ENCODE data around the gene RAB5IF.
"Not testable (repeated sequence)": the region's sequence is repeated elsewhere in the genome, so short reads cannot be mapped to it uniquely, and the experiment has no call there.

Gene RAB5IF

DNA sequence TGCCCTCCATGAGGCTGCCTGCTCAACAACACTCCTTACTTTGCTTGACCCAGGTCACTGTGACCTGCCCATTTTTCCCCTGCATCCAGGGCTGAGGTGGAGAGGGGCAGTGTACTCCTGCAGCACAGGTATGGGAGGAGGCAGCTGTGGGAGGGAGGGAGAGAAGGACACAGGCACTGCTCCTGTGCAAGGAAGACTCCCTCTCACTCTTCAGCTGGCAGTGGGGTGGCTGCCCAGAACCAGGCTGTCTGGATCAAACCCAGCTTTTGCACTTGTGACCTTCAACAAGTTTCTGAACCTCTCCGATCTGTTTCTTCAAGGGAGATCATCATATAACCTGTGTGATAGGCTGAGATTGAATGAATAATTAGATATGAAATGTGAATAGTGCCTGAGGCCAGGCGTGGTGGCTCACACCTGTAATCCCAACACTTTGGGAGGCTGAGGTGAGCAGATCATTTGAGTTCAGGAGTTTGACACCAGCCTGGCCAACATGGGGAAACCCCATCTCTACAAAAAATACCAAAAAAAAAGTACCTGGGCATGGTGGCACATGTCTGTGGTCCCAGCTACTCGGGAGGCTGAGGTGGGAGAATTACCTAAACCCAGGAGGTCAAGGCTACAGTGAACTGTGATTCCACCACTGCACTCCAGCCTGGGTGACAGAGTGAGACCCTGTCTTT, 18.1 kb upstream of the RAB5IF start:
- no peak for DNase-seq

DNA sequence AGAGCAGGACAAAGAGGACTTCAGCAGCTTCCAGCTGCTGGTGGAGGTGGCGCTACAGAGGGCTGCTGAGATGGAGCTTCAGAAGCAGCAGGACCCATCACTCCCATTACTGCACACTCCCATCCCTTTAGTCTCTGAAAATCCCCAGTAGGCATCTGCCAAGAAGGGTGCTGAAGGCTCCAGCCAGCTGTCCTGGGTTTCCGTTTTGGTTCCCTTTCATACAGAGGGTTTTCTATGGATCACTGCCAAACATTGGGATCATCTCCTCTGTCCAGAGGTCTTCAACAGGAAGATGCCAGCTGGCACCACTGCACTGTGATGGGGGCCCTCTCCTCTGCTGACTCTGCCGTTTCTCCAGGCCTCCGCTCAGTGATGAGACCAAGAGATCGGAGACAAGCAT, 14.3 kb upstream of the RAB5IF start:
- DNase-seq, result no peak

DNA sequence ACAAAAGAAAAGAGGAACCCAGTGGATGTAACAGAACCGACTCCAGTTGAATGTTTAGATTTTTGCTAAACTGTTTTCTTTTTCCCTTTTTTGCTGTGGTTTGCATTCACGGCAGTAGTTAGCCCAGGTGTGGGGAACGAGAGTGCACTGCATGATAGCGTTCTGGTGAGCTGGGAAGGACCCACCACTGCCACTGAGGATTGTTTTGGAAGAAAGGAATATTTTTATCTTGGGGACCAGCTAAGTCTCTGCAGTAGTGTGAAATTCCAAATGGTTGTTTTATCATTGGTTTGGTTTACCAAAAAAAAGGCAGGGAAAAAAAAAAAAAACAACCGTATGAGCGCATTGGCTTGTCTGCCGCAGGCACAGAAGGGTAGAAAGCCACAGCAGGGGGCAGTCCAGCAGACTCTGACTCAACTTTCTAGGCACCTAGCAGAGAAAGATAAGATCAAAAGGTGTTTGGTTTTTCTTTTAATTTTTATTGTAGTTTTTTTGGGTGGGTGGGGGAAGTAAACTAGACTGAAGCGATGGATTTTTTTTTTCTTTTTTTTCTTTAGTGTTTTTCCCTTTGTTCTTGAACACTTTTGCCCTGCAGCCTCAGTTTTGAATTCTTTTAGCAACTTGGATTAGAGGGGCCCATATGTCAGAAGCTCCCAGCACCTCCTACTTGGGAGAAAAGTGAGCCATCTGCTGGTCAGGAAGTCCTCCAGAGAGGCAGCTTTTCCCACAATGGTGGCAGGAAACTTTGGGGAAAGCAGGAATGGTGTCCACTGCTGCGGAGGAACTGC, 13.5 kb upstream of the RAB5IF start:
- DNase-seq, result no peak

DNA sequence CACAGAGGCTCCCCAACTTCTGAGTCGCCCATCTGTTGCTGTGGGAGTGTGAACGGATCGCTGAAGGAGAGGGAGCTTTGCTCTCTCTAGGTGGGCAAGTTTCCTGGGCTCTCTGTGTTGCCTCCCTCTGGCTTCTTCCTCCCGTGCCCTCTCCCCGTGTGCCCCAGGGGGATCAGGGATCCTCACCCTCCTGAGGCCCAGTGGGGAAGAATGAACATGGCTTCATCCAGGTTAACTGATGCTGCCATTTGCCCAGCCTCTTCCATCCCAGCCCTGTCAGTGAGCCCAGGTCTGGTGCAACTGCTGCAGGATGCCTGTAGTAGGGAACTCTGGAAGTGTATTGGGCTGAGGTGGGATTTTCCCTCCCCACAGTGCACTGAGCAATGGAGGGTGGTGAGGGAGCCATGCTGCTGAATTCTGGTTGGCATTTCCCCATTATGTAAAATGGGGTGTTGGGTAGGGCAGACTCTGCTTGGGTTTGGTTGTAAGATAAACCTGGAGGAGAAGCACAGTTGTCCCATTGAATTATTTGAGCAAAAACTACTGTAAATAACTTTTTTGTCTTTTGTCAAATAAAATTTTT, 12.1 kb upstream of the RAB5IF start:
- no peak for DNase-seq

DNA sequence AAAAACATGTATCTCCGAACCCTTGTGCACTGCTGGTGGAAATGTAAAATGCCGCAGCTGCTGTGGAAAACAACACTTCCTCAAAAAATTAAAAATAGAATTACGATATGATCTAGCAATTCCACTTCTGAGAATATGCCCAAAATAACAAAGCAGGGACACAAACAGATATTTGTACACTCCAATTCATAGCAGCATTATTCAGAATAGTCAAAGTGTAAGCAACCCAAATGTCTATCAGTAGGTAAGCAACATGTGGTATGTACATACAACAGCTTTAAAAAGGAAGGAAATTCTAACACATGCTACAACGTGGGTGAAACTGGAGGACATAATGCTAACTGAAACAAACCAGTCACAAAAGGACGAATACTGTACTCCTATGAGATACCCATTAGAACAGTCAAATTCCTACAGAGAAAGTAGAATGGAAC, 5.7 kb upstream of the RAB5IF start:
- no peak for DNase-seq

DNA sequence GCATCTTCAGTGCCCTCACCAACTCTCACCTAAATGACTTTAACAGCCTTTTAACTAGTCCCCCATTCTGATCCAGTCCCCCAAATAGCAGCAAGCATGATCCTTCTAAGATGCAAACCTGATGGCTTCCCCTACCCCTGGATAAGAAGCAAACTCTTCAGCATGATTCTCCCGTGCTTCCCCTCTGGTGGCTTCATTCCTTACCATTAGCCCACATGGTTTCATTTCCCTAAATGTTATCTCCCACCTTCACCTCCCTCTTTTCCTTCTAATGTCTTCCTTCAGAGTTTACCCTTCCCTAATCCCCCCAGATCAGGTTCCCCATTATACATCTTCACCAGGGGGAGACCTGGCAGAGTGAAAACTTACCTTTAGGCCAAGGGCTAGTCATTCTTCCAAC, 4.0 kb upstream of the RAB5IF start:
- no peak for DNase-seq

DNA sequence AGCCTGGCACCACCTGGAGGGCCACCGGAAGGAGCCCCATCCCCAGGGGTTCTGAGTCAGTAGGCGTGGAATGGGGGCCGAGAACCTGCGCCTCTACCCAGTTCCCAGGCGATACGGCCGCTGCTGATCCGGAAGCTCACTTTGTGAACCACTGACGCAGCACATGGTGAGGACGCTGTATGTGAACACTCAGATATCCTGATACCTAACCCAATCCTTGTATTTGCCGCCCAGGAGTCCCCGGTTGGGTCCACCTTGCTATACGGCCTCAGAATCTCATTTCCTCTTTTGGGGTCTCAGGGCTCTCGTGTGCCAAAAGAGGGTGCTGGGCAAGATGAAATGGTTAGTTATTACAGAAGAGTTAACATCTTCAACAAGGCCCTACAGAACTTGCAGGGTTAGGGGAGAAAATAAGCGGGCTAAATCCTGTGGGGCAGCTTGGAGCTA, 604 bp upstream of the RAB5IF start:
- peak; percentile 23 for DNase-seq

DNA sequence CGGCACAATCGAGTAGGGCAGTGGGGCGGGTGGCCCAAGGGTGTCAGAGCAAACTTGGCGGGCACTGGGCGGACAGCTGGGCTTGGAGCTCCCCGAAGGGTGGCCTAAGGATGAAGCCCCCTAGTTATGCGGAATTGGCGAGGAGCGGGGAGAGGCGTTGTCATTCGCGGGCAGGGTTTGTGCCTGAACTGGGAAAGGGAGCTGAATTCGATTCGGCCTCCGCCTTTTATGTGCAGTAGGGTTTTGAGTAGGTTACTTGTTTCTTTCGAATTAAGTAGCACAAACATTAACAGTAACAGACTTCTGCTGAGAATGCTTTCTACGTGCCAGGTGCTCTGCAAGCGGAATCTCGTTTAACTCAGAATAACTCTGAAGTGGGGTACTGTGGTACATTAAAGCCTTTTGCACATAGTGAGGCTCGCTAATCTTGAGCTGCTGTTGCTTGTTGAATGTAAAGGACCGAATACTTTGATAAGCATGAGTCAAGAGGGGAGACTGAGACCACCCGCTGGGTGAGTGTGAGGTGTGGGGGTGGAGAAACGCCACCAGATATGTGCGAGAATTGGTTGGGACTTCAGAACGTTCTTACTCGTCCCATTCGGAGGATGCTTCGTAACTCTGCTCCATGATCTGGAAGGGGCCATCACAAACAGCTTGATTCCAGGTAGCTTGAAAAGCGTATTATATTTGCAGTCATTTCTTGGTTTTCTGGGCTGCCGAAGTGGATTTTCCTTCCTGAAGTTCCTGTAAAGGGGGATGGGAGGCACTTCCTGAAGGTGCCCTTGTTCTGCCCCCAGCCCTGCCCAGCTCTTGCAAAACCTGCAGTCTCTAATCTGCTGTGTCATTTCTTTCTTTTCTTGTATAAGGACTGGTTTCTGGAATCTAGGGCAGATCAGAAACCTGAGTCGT, 833 bp downstream of the RAB5IF start:
- DNase-seq, result no peak

DNA sequence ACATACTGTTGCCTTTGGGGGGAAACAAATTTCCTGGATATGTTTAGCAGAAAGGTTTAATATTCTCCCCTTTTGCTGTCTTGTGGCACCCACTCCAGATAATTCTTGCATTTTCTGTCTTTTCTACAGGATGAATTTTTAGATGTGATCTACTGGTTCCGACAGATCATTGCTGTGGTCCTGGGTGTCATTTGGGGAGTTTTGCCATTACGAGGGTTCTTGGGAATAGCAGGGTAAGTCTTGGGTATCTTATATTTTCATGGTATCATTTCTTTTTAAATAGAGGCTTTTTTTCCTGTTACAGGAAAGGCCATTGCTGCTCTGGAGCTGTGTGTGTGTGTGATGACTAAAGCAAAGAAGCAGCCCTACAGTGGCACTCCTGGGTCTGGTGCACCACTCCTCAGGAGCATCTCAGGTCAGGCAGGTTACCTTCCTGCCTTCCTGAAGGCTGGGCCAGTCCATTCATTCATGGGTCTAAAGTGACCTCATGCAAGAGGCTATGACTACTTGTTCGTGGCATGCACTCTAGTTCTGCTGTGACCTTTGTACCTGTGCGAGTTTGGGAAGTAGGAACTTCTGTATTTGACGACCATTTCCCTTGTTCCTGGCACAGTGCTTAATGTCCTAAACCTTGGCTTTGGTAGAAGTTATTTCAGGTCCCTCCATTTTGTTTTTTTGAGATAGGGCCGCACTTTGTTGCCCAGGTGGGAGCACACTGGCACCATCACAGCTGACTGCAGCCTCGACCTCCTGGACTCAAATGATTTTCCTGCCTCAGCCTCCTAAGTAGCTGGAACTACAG, 2.2 kb downstream of the RAB5IF start:
- no peak for DNase-seq

DNA sequence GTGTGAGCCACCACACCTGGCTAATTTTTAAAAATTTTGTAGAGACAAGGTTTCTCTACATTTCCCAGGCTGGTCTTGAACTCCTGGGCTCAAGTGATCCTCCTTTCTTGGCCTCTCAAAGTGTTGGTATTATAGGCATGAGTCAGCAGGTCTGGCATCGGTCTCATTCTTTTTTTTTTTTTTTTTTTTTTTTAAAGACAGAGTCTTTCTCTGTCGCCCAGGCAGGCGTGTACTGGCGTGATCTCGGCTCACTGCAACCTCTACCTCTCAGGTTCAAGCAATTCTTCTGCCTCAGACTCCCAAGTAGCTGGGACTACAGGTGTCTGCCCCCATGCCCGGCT, 2.8 kb downstream of the RAB5IF start:
- DNase-seq, result not testable (repeated sequence)

DNA sequence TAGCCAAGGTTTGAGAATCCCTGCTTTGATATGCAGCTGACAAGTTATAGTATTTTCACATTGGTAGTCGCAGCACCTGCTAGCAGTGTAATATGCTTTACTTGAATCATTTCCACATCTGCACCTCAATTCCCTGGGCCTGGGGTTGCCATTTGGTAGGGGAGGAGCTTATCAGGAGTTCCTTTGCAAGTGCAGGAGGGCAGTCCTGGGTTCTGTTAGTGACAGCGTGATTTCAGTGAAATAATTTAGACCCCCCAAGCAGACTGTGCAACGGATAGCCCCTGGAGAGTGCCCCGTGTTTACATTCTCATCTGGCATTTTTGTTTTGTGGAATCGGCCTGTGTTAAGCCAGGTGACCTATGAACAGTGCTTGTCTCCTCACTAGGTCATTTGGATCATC, 6.0 kb downstream of the RAB5IF start:
- DNase-seq, result no peak

DNA sequence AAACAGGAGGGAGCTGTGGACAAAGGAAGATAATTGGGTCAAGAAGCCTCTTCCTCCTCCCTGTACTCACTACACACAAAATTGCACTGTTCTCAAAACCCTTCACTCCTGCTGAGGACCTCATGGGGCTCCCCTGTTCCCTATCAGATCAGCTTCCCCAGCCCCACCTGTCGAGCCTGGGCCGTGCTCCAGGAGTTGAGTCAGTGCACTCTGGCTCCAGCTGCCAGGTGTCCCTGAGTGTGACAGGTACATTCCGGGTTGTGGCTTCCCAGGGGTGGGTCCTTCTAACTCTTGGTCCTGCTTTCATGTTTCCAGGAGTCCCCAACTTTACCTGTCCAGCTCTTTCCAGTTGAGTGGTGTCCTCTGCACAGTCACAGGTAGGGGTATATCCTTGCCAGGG, 8.4 kb downstream of the RAB5IF start:
- peak; percentile 9 for DNase-seq

DNA sequence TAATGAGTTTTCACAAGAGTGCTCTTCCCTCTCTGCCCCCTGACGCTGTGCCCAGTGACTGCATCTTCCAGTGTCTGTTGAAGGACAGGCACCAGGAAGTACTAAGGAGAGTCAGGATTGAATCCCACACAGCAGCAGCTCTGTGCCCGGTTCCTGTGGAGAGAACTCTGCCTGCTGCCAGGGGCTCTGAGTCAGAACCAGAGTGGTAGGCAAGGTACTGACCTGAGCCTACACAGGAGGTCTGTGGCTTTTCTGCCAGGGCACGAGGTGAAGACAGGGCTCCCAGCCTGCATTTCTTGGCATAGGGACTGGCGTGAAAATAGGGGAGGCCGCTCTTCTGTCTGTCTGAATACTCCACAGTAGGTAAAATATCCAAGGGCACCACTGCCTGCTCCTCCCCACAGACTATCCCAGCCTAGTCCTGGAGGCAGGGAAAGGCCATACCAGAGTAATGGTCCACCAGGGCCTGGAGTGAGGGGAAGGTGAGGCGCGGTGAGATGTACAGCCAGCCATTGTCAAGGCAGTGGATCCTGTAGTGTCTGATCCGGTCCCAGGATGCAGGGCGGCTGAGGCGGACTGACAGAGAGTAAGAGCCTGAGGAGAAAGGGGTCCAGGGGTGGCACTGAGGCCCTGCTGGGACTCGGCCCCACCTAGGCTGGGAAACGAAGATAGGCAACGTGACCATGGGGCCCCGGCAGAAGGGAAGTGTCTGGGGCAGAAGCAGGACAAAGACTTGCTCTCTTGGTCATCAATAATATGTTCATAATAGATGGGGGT, 9.4 kb downstream of the RAB5IF start:
- DNase-seq, result no peak

DNA sequence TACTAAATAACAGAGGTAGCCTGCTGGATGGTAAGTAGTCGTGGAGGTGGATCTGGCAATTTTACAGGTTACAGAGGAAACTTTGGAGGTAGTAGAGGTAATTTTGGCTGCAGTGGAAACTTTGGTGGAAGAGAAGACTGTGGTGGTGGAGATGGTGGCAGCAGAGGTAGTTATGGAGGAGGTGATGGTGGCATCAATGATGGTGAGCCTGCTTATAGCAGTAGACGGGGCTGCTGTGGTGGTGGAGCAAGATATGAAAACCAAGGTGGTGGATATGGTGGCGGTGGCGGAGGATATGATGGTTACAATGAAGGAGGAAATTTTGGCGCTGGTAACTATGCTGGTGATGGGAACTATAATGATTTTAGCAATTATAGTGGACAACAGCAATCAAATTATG, 15.3 kb downstream of the RAB5IF start:
- no peak for DNase-seq

DNA sequence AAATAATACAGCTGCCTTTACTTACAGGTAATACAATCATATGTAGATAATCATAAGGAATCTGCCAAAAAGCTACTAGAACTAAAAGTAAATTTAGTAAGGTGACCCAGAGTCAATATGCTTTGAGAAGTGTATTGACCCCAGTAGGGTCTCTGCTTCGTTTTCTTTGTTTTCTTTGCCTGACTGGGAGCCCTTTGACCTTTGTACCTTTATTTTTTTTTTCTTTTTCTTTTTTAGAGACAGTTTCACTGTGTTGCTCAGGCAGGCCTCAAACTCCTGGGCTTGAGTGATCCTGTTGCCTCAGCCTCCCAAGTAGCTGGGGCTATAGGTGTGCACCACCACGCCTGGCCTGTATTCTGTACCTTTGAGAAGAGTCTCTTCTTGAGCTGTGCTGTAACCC, 17.9 kb downstream of the RAB5IF start:
- no peak for DNase-seq

DNA sequence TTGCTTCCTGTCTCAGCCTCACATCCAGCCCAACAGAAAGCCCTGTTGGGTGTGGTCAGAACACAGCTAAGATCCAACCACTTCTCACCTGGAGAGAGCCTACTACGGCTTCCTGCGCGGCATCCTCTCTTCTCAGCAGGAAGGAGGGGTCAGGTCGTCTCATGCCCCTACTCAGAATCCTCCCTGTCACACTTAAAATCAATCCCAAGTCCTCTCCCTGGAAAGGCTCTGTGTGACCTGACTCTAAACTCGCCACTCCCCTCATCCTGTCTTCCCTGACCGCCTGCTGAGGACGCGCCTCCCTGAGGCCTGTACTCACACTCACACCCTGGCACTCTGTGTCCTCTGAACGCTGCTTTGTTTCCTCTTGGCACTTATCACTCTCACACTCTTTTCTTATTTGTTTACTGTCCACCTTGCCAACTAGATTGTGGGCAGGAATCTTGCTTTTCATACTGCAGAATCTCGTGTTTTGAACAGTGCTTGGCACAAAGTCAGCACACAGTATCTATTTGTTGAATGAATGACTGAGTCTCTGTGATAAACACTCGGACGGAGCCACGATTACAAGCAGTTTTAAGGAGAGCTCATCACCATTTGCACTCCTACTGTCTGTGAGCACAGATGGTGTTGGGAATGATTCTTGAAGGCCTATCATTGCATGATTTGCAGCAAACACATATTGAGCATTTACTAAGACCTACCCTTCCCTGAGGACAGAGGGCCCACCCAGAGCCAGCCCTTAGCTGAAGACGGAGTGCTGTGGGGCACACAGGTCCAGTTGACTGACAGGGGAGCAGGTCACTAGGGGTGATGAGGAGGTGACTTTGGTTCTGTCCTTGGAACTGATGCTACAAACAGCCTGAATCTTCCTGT, 18.7 kb downstream of the RAB5IF start:
- peak; percentile 25 for DNase-seq

DNA sequence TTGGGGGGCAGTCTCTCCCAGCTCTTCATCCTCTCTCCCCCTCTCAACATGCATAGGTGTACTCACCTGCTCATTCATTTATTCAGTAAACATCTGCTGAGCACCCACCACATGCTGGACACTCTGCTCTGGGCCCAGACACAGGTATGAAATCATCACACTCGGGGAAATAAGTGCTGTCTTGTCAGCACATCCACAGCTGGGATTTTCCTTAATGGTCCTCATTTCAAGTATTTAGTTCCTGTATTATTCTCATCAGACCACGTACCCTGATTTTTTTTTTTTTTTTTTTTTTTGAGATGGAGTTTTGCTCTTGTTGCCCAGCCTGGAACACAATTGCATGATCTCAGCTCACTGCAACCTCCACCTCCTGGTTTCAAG, 19.4 kb downstream of the RAB5IF start:
- no peak for DNase-seq

DNA sequence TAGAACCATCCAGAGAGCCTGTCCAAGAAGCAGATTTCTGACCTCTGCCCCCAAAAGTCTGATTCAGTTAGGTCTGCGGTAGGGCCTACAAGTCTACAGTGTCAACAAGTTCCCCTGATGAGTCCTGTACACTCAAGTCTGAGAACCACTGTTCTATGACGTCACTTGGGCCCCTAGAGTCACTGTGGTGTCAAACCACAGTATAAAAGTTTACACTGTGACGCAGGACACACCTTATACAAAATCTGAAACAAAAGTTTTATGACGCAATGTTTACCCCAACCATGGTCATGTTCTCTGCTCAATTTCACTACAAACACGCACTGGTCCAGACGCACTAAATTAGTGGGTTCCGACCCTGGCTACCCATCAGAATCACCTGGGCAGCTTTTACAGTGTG, 22.5 kb downstream of the RAB5IF start:
- DNase-seq, result no peak

DNA sequence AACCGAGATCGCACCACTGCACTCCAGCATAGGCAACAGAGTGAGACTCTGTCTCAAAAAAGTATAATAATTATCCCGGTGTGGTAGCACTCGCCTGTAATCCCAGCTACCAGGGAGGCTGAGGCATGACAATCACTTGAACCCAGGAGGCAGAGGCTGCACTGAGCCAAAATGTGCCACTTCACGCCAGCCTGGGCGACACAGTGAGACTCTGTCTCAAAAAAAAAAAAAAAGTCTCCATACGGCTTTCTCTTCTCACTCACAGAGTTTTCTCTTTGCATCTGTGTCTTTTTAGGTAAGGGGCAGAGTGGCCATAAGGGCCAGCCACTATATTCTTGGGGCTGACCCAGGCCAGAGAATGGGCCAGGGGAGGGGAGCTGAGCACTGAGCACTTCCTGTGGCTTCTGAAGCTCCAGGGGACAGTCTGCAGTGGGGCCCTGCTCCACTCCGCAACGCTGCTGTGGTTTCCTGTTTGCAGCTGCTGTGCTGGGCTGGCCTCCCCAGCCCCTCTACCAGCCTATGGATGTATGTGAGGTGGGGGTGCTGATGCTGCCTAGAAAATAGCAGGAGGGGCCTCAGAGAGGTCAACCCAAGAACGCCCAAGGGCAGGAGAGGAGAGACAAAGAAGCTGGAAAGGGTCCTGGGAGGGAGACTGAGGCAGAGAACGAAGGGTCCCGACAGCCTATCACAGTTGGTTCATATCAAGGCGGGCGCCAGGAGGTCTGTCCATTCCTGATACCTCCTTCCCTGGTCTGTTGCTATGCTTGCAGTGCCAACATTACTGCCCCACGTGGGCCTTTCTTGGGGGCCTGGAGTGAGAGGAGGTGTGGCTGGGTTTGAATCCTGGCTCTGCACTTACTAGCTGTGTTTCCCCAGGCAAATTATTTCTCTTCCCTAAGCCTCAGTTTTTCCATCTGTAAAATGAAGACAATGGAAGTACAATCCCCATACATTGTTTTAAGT, 24.4 kb downstream of the RAB5IF start:
- no peak for DNase-seq

All from NCI-H774 (cell line).